ENCODE data around the gene THBS2.
A peak's percentile ranks its signal among the peaks of the same experiment; 100 is the strongest.

- TF ChIP-seq CTCF (conservative IDR thresholded peaks at IDR 0.05 in 1 of 2, IDR thresholded peaks at IDR 0.05 in 1 of 2; ENCODE audit: extremely low read depth in 1 of 2, insufficient read depth in 1 of 2, low read depth in 1 of 2, low read length in 2 of 2), result peak; percentile 27 to 62
- no peak for TF ChIP-seq EZH2 (IDR thresholded peaks at IDR 0.05; ENCODE audit: borderline replicate concordance, low read length)
These were observed 40.5 kb downstream of the THBS2 start for GRCh38 chr6:169212897-169213813.

All from mammary epithelial cell (primary cell).